HCT116 (cell line): ENCODE results near the gene KLHL2. TPM values are rescaled to one million over a fixed set of nuclear protein-coding genes. Genes with fewer than 3 reads are reported as not detected.

Source experiments
- ATAC-seq: fragments of 200-7000 bp; cut with Tn5 transposase; 2 replicates; pipeline ENCODE4 v1.9.1; 2020; ENCODE audit warnings: mild to moderate bottlenecking, moderate library complexity
- BruUV-seq: library from RNA; stranded (reverse); fragments of 400-500 nt; replicated peaks from 2 replicates; lab custom pipeline; 2021; lab: Mats Ljungman, UMichigan
- CTCF ChIA-PET: fragments of 300-600 bp; sonication (Branson Sonifier 250); formaldehyde crosslinking; loops from one replicate; lab custom pipeline; 2021; ENCODE audit warnings: antibody characterized with exemption; lab: Charles Lee
- POLR2A ChIA-PET: fragments of 300-600, 350-600 bp; sonication (Branson Sonifier 250); formaldehyde crosslinking; loops from one replicate; lab custom pipeline; 2021; ENCODE audit warnings: antibody characterized with exemption; lab: Charles Lee
- RAD21 ChIA-PET, 2 experiments: fragments of 300-600 bp; sonication (Branson Sonifier 250); formaldehyde crosslinking; loops; one replicate each; lab custom pipeline; 2023; ENCODE audit warnings: low total read pairs in 2 of 2; ENCODE audit not compliant: uncharacterized antibody in 2 of 2, unreplicated experiment in 2 of 2, low non-redundant PET in 1 of 2; lab: Charles Lee
- DNase-seq: peaks from one replicate; pipeline ENCODE4 v3.0.0-alpha.2; 2010; ENCODE audit warnings: low read depth, low spot score
- H2AFZ ChIP-seq: fragments of 200-600 bp; shearing (Covaris generic), sonication (generic); 2 replicates; pipeline ENCODE4 v1.6.1; 2017; ENCODE audit warnings: low read depth, mixed run types, mixed read lengths, antibody characterized with exemption, low read length; ENCODE audit not compliant: poor library complexity, severe bottlenecking
- H3K27ac ChIP-seq: 2 replicates; pipeline ENCODE4 v1.5.1; 2012; ENCODE audit warnings: low read depth, low read length
- H3K27me3 ChIP-seq: fragments of 200-600 bp; sonication (generic); 2 replicates; pipeline ENCODE4 v1.6.1; 2016; ENCODE audit warnings: mixed run types, low read length, mixed read lengths; ENCODE audit not compliant: insufficient read depth
- H3K36me3 ChIP-seq, 2 experiments: fragments of 200-500 bp in 1 of 2; fragments of 200-600 bp in 1 of 2; sonication (Bioruptor generic) in 1 of 2; sonication (generic) in 1 of 2; 2 replicates each; pipeline versions ENCODE4 v1.5.1 to v1.6.1; 2014 to 2016; ENCODE audit warnings: low read length in 2 of 2, inconsistent platforms in 1 of 2, mixed read lengths in 1 of 2, mixed run types in 1 of 2; ENCODE audit not compliant: insufficient read depth in 2 of 2, control insufficient read depth in 1 of 2
- H3K4me1 ChIP-seq, 2 experiments: fragments of 200-600 bp in 1 of 2; sonication (generic) in 1 of 2; 2 replicates each; pipeline versions ENCODE4 v1.5.1 to v1.6.1; 2012 to 2017; ENCODE audit warnings: low read length in 2 of 2, inconsistent platforms in 1 of 2, mild to moderate bottlenecking in 1 of 2, mixed read lengths in 1 of 2, mixed run types in 1 of 2, moderate library complexity in 1 of 2; ENCODE audit not compliant: insufficient read depth in 2 of 2, control insufficient read depth in 1 of 2
- H3K4me2 ChIP-seq: fragments of 200-600 bp; sonication (generic); 2 replicates; pipeline ENCODE4 v1.6.1; 2017; ENCODE audit warnings: mixed run types, low read length, mixed read lengths
- H3K4me3 ChIP-seq, 2 experiments: fragments of 200-600 bp in 1 of 2; sonication (generic) in 1 of 2; replicated peaks in 1 of 2; 2 replicates each; pipeline ENCODE4 v1.5.1; 2011 to 2016; ENCODE audit warnings: low read length in 2 of 2, control low read depth in 1 of 2, low read depth in 1 of 2, mild to moderate bottlenecking in 1 of 2, mixed read lengths in 1 of 2, mixed run types in 1 of 2
- H3K79me2 ChIP-seq: fragments of 200-600 bp; sonication (generic); 2 replicates; pipeline ENCODE4 v1.6.1; 2017; ENCODE audit warnings: mild to moderate bottlenecking, mixed run types, low read length, moderate library complexity, mixed read lengths; ENCODE audit not compliant: insufficient read depth
- H3K9ac ChIP-seq: fragments of 200-600 bp; sonication (generic); 2 replicates; pipeline ENCODE4 v1.6.1; 2016; ENCODE audit warnings: low read length, mixed read lengths
- H3K9me2 ChIP-seq: fragments of 200-600 bp; sonication (generic), shearing (Covaris generic); 2 replicates; pipeline ENCODE4 v1.6.1; 2017; ENCODE audit warnings: mixed run types, mild to moderate bottlenecking, moderate library complexity; ENCODE audit not compliant: insufficient read depth
- H3K9me3 ChIP-seq, 2 experiments: fragments of 200-500 bp in 1 of 2; fragments of 200-600 bp in 1 of 2; sonication (Bioruptor generic) in 1 of 2; sonication (generic) in 1 of 2; 2 replicates each; pipeline ENCODE4 v1.6.1; 2014 to 2017; ENCODE audit warnings: low read length in 2 of 2, mixed read lengths in 2 of 2, inconsistent platforms in 1 of 2, low read depth in 1 of 2, mild to moderate bottlenecking in 1 of 2, mixed run types in 1 of 2, moderate library complexity in 1 of 2; ENCODE audit not compliant: control insufficient read depth in 1 of 2, insufficient read depth in 1 of 2
- H4K20me1 ChIP-seq: fragments of 200-600 bp; sonication (generic), shearing (Covaris generic); 2 replicates; pipeline ENCODE4 v1.6.1; 2017; ENCODE audit warnings: mixed run types, mild to moderate bottlenecking, moderate library complexity; ENCODE audit not compliant: insufficient read depth
- ATF3 ChIP-seq: IDR thresholded peaks from 2 replicates; pipeline ENCODE4 v1.6.1; 2012
- CBX3 ChIP-seq: IDR thresholded peaks from 2 replicates; pipeline ENCODE4 v1.6.1; 2012; ENCODE audit warnings: low read depth
- CTCF ChIP-seq, 3 experiments: fragments of 200-600 bp in 1 of 3; sonication (generic) in 1 of 3; IDR thresholded peaks in 2 of 3; conservative IDR thresholded peaks in 1 of 3; 2 replicates each; pipeline ENCODE4 v1.5.1; 2012 to 2017; ENCODE audit warnings: low read depth in 2 of 3, low read length in 2 of 3, antibody characterized with exemption in 1 of 3, borderline replicate concordance in 1 of 3, control low read depth in 1 of 3, mild to moderate bottlenecking in 1 of 3, mixed read lengths in 1 of 3, mixed run types in 1 of 3, moderate library complexity in 1 of 3; ENCODE audit not compliant: insufficient read depth in 1 of 3
- EGR1 ChIP-seq: IDR thresholded peaks from 2 replicates; pipeline ENCODE4 v1.6.1; 2012; ENCODE audit warnings: low read depth
- EZH2phosphoT487 ChIP-seq: fragments of 200-600 bp; IDR thresholded peaks from 2 replicates; pipeline ENCODE4 v1.6.1; 2018; ENCODE audit warnings: antibody characterized with exemption, borderline replicate concordance
- FOSL1 ChIP-seq: IDR thresholded peaks from 2 replicates; pipeline ENCODE4 v1.6.1; 2012; ENCODE audit warnings: low read depth
- MAX ChIP-seq: IDR thresholded peaks from 2 replicates; pipeline ENCODE4 v1.6.1; 2012
- POLR2A ChIP-seq: IDR thresholded peaks from 2 replicates; pipeline ENCODE4 v1.7.0; 2011; ENCODE audit warnings: borderline replicate concordance; ENCODE audit not compliant: insufficient read depth, insufficient read length; ENCODE audit errors: extremely low read depth
- POLR2AphosphoS5 ChIP-seq: IDR thresholded peaks from 2 replicates; pipeline ENCODE4 v1.6.1; 2011; ENCODE audit warnings: mild to moderate bottlenecking, low read depth, low read length, moderate library complexity
- RAD21 ChIP-seq: IDR thresholded peaks from 2 replicates; pipeline ENCODE4 v1.6.1; 2012; ENCODE audit warnings: low read depth, mild to moderate bottlenecking
- REST ChIP-seq: IDR thresholded peaks from 2 replicates; pipeline ENCODE4 v1.6.1; 2012; ENCODE audit warnings: low read depth
- SIN3A ChIP-seq: IDR thresholded peaks from 2 replicates; pipeline ENCODE4 v1.6.1; 2012; ENCODE audit warnings: low read depth
- SP1 ChIP-seq: IDR thresholded peaks from 2 replicates; pipeline ENCODE4 v1.6.1; 2012; ENCODE audit warnings: low read depth
- SRF ChIP-seq: IDR thresholded peaks from 2 replicates; pipeline ENCODE4 v1.6.1; 2012; ENCODE audit warnings: low read depth
- YY1 ChIP-seq: IDR thresholded peaks from 2 replicates; pipeline ENCODE4 v1.6.1; 2011; ENCODE audit warnings: low read length, low read depth, moderate library complexity, mild to moderate bottlenecking; ENCODE audit not compliant: insufficient replicate concordance; ENCODE audit errors: extremely low read depth
- ZBTB33 ChIP-seq: IDR thresholded peaks from 2 replicates; pipeline ENCODE4 v1.6.1; 2011; ENCODE audit warnings: mild to moderate bottlenecking, low read length, moderate library complexity; ENCODE audit not compliant: insufficient replicate concordance; ENCODE audit errors: extremely low read depth
- ZFX ChIP-seq: fragments of 450-650 bp; IDR thresholded peaks from 2 replicates; pipeline ENCODE4 v1.6.1; 2017
- ZNF274 ChIP-seq: fragments of 200-500 bp; sonication (Bioruptor generic); IDR thresholded peaks from 2 replicates; pipeline ENCODE4 v1.6.1; 2014; ENCODE audit warnings: mild to moderate bottlenecking, low read depth, low read length, inconsistent platforms
- intact Hi-C: fragments of 100-400 bp; cut with micrococcal nuclease; formaldehyde crosslinking; loops from 2 replicates; pipeline ENCODE4 v1.10.0; 2022
- total RNA-seq: library from RNA; stranded (reverse); gene quantifications from one replicate; pipeline ENCODE4 v1.2.1, GENCODE V29; 2021; ENCODE audit not compliant: unreplicated experiment

Gene KLHL2
- total RNA-seq, 1 experiment from 2014 or later = 24.6 TPM

- POLR2A ChIA-PET = no interaction called here
- intact Hi-C loops = no loop called here
- H3K79me2 ChIP-seq = no peaks in the 10 kb centered on the region
- H3K4me1 ChIP-seq = no peaks in the 10 kb centered on the region
- no TSS peak for BruUV-seq
- H3K4me3 ChIP-seq = no peak overlapping the region
- no peak overlapping the region for H2AFZ ChIP-seq
- no peaks in the 10 kb centered on the region for H3K27me3 ChIP-seq
- TF ChIP-seq POLR2A (no peak), ATF3 (no peak), ZNF274 (no peak), SP1 (no peak), EGR1 (no peak), ZFX (no peak), MAX (no peak), SIN3A (no peak), EZH2phosphoT487 (no peak), CTCF (IDR thresholded peaks at IDR 0.05 in 2 of 3, conservative IDR thresholded peaks at IDR 0.05 in 1 of 3; ENCODE audit: borderline replicate concordance in 1 of 3, insufficient read depth in 1 of 3, low read depth in 2 of 3, low read length in 2 of 3) (no peak), RAD21 (no peak), POLR2AphosphoS5 (no peak), SRF (no peak), REST (no peak), ZBTB33 (no peak), CBX3 (no peak), YY1 (no peak), FOSL1 (no peak)
- no peaks in the 10 kb centered on the region for H3K9me2 ChIP-seq
- H3K4me2 ChIP-seq = no peak overlapping the region
- H3K9ac ChIP-seq = no peak overlapping the region
- no peaks in the 10 kb centered on the region for H4K20me1 ChIP-seq
- RAD21 ChIA-PET = no interaction called here
- H3K27ac ChIP-seq = no peak overlapping the region
- no peaks in the 10 kb centered on the region for H3K9me3 ChIP-seq
- CTCF ChIA-PET = no interaction called here
- ATAC-seq = no peak
- H3K36me3 ChIP-seq = 0 out of 4 replicates have a peak, but pooled peaks cover 0 to 2% of the 10 kb centered on the region in 2 experiments
- DNase-seq = no peak
Measured at GRCh38 chr4:165312506-165312905, 105.1 kb downstream of the KLHL2 start.
